ENCODE results near the gene FBXO38. TPM values are rescaled to one million over a fixed set of nuclear protein-coding genes. Genes with fewer than 3 reads are reported as not detected.

FBXO38 gene
- total and polyA plus RNA-seq, 7 donors = 13.3 to 42.7 (median 31.4) TPM

- Histone ChIP-seq H3K36me3 (ENCODE audit: insufficient read depth in 1 of 2, low read depth in 1 of 2) (peaks cover 9 to 99% of the 10 kb centered on the region in 2 donors), H3K4me3 (no peak overlapping the region), H3K27ac (no peak overlapping the region), H3K4me1 (peaks cover 3% of the 10 kb centered on the region), H3K9me3 (no peaks in the 10 kb centered on the region), H3K27me3 (ENCODE audit: insufficient read depth in 3 of 3, low read length in 2 of 3) (no peaks in the 10 kb centered on the region)
- ATAC-seq = no peak
- TF ChIP-seq CTCF (IDR thresholded peaks at IDR 0.05) = no peak
- intact Hi-C loops (cut with DNase I) = no loop called here
- 93 to 98% (median 93%) methylated on average over 2 of the region's 2 CpGs for WGBS, 3 donors
- no peak for DNase-seq
Measured at GRCh38 chr5:148412124-148412523, 28.4 kb downstream of the FBXO38 start.

- Histone ChIP-seq H3K27me3 (ENCODE audit: insufficient read depth in 3 of 3, low read length in 2 of 3) (no peaks in the 10 kb centered on the region), H3K4me1 (peaks cover 3% of the 10 kb centered on the region), H3K4me3 (no peak overlapping the region), H3K27ac (peak overlapping the region; percentile 76), H3K36me3 (ENCODE audit: insufficient read depth in 1 of 2, low read depth in 1 of 2) (peaks cover 11 to 99% of the 10 kb centered on the region in 2 donors), H3K9me3 (no peaks in the 10 kb centered on the region)
- WGBS, 3 donors = 40 to 75% (median 45%) methylated on average over 4 of the region's 4 CpGs
- ATAC-seq = peak; percentile 91 to 97 (median 94)
- no peak for TF ChIP-seq CTCF (IDR thresholded peaks at IDR 0.05)
- DNase-seq = no peak
- intact Hi-C loops (cut with DNase I) = no loop called here
Measured at GRCh38 chr5:148414833-148415232, 31.1 kb downstream of the FBXO38 start.

GRCh38 chr5:148416416-148416815, 32.7 kb downstream of the FBXO38 start:
- whole genome bisulfite sequencing, 3 donors = 65 to 88% (median 80%) methylated on average over 1 of the region's 1 CpG
- Histone ChIP-seq H3K4me1 (peaks cover 3% of the 10 kb centered on the region), H3K27me3 (ENCODE audit: insufficient read depth in 3 of 3, low read length in 2 of 3) (no peaks in the 10 kb centered on the region), H3K36me3 (ENCODE audit: insufficient read depth in 1 of 2, low read depth in 1 of 2) (peaks cover 7 to 98% of the 10 kb centered on the region in 2 donors), H3K9me3 (no peaks in the 10 kb centered on the region), H3K27ac (peak overlapping the region; percentile 76), H3K4me3 (no peak overlapping the region)
- no peak for DNase-seq
- peak in 3 of 4 donors; percentile 17 to 30 (median 28) for ATAC-seq
- TF ChIP-seq CTCF (IDR thresholded peaks at IDR 0.05) = no peak
- intact Hi-C loops (cut with DNase I) = no loop called here

GRCh38 chr5:148416921-148417320, 33.2 kb downstream of the FBXO38 start:
- Histone ChIP-seq H3K4me1 (peaks cover 3% of the 10 kb centered on the region), H3K9me3 (no peaks in the 10 kb centered on the region), H3K27me3 (ENCODE audit: insufficient read depth in 3 of 3, low read length in 2 of 3) (no peaks in the 10 kb centered on the region), H3K27ac (peak overlapping the region; percentile 76), H3K36me3 (ENCODE audit: insufficient read depth in 1 of 2, low read depth in 1 of 2) (peaks cover 7 to 94% of the 10 kb centered on the region in 2 donors), H3K4me3 (no peak overlapping the region)
- TF ChIP-seq CTCF (IDR thresholded peaks at IDR 0.05) = no peak
- ATAC-seq (peak; percentile 64 to 85 (median 80)), DNase-seq (no peak)
- intact Hi-C loops (cut with DNase I) = no loop called here
- WGBS, 3 donors = 33 to 66% (median 57%) methylated on average over 7 of the region's 7 CpGs

- no peak for TF ChIP-seq CTCF (IDR thresholded peaks at IDR 0.05)
- Histone ChIP-seq H3K36me3 (ENCODE audit: insufficient read depth in 1 of 2, low read depth in 1 of 2) (peaks cover 7 to 94% of the 10 kb centered on the region in 2 donors), H3K9me3 (no peaks in the 10 kb centered on the region), H3K27ac (no peak overlapping the region), H3K27me3 (ENCODE audit: insufficient read depth in 3 of 3, low read length in 2 of 3) (no peaks in the 10 kb centered on the region), H3K4me3 (no peak overlapping the region), H3K4me1 (peaks cover 3% of the 10 kb centered on the region)
- WGBS, 3 donors = 75 to 89% (median 80%) methylated on average over 3 of the region's 3 CpGs
- no peak for DNase-seq
- no peak for ATAC-seq
- intact Hi-C loops (cut with DNase I) = no loop called here
Measured at GRCh38 chr5:148418511-148418910, 34.8 kb downstream of the FBXO38 start.

Data from psoas muscle (tissue), 8 donors.